ENCODE results near the gene CAMK2B.

- TF ChIP-seq, protein P1, sequence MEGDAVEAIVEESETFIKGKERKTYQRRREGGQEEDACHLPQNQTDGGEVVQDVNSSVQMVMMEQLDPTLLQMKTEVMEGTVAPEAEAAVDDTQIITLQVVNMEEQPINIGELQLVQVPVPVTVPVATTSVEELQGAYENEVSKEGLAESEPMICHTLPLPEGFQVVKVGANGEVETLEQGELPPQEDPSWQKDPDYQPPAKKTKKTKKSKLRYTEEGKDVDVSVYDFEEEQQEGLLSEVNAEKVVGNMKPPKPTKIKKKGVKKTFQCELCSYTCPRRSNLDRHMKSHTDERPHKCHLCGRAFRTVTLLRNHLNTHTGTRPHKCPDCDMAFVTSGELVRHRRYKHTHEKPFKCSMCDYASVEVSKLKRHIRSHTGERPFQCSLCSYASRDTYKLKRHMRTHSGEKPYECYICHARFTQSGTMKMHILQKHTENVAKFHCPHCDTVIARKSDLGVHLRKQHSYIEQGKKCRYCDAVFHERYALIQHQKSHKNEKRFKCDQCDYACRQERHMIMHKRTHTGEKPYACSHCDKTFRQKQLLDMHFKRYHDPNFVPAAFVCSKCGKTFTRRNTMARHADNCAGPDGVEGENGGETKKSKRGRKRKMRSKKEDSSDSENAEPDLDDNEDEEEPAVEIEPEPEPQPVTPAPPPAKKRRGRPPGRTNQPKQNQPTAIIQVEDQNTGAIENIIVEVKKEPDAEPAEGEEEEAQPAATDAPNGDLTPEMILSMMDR (IDR thresholded peaks at IDR 0.05; ENCODE audit: low read length) = no peak
- no peak for TF ChIP-seq EZH2phosphoT487 (IDR thresholded peaks at IDR 0.05; ENCODE audit: low read length)
- no peak for TF ChIP-seq EZH2 (optimal IDR thresholded peaks at IDR 0.05; ENCODE audit: low read depth, low read length)
These were observed 152.5 kb downstream of the CAMK2B start for GRCh38 chr7:44172803-44173424.

All from MM.1S (cell line).